GM18505 (cell line): ENCODE measurements around the gene PRKG1.

Experiments
- ATAC-seq: cut with Tn5 transposase; IDR thresholded peaks from one replicate; pipeline ENCODE4 v1.9.1; 2021; ENCODE audit not compliant: unreplicated experiment
- POLR2A ChIP-seq: IDR thresholded peaks from 4 replicates; pipeline ENCODE4 v1.6.1; 2011; ENCODE audit warnings: borderline replicate concordance; ENCODE audit not compliant: insufficient read depth, insufficient read length; ENCODE audit errors: extremely low read depth

The PRKG1 gene

GRCh38 chr10:52110576-52110975, 1036.3 kb downstream of the PRKG1 start:
- ATAC-seq: no peak
- no peak for TF ChIP-seq POLR2A

- no peak for TF ChIP-seq POLR2A
- no peak for ATAC-seq
These were observed 1037.0 kb downstream of the PRKG1 start for GRCh38 chr10:52111101-52111891.

- TF ChIP-seq POLR2A: no peak
- ATAC-seq: no peak
These were observed 1041.5 kb downstream of the PRKG1 start for GRCh38 chr10:52115823-52116222.

- TF ChIP-seq POLR2A: no peak
- no peak for ATAC-seq
These were observed 1045.2 kb downstream of the PRKG1 start for GRCh38 chr10:52119507-52119906.

- no peak for ATAC-seq
- TF ChIP-seq POLR2A: no peak
These were observed 1047.4 kb downstream of the PRKG1 start for GRCh38 chr10:52121688-52122087.

DNA sequence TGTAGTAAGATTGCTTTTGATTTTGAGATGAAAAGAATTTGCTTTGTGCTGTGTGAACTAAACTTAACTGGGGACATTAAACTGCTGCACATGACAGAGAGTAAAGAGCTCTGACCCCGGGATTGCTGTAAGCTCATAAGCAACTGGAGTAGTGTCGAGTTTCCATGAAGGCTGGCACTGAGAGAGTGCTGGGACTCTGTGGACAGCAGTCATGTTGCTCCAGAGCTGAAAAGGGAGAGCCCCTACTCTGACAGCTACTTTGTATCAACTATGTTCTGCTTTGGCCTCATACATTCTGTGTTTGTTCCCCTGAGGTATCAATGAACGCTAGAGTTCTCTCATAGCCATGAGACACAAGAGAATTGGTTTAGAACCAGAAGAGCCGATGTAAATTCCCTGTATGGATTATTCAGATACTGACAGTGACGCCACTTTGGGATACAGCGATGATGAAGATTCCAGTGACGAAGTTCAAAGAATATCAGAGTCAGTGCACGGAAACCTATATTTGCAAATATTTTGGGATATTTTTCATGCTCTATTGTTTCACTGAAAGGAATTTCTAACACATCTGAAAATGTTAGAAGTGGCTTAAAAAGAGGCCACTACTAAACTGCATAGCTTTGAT, 1053.9 kb downstream of the PRKG1 start:
- ATAC-seq: no peak
- TF ChIP-seq POLR2A: no peak

DNA sequence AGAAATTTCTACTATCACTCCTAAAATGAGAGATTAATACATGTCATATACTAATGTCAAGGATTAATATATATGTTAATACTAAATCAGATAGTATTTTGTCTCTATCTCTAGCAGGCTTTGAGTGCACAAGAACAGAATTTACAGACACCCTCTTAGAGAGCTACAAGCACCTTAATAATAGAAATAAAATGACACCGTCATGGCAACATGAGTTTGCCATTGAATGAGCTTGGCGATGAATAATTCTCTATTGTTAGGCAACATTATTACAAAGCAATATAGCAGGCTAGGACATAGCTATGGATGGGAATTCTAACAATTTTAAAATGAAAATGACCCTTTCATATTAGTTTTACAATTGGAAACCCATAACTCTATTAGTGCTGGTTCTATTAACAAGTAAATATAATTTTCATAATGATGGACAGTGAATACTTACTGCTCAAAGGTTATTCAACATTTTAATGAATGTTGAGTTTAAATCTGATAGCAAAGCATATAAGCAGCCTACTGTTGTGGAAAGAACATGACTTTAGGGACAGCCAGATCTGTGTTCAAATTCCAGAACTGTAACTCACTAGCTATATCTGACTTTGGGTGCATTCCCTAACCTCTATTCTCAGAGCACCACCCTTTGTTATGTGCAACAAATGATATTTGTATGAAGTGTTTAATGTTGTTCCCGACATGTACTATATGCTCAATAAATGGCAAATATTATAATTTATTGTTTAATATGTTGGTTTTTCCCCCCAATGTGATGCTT, 1055.3 kb downstream of the PRKG1 start:
- ATAC-seq: no peak
- TF ChIP-seq POLR2A: no peak

DNA sequence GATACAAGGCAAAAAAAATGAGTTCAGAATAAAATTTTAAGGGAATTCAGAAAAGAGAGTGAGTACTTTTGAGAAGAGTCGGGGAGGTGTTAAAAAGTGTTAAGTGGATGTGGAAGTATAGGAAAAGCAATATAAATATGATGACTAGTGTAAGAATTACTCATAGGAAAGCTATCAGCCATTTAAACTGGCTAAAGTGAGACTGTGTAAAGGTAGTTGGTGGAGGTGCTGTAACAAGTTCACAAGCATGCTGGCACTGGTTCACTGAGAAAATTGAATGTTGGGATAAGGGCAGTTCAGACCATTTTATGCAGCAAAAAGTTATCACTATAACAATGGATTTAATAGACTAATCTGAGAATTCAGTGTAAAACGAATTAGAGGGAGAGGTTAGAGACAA, 1060.8 kb downstream of the PRKG1 start:
- TF ChIP-seq POLR2A: no peak
- ATAC-seq: no peak

GRCh38 chr10:52136921-52137320, 1062.6 kb downstream of the PRKG1 start:
- TF ChIP-seq POLR2A: no peak
- ATAC-seq: no peak

- no peak for ATAC-seq
- TF ChIP-seq POLR2A: no peak
These were observed 1069.1 kb downstream of the PRKG1 start for GRCh38 chr10:52143338-52143737.

GRCh38 chr10:52145636-52146035, 1071.3 kb downstream of the PRKG1 start:
- no peak for ATAC-seq
- TF ChIP-seq POLR2A: no peak

GRCh38 chr10:52146766-52147165, 1072.5 kb downstream of the PRKG1 start:
- no peak for TF ChIP-seq POLR2A
- no peak for ATAC-seq

DNA sequence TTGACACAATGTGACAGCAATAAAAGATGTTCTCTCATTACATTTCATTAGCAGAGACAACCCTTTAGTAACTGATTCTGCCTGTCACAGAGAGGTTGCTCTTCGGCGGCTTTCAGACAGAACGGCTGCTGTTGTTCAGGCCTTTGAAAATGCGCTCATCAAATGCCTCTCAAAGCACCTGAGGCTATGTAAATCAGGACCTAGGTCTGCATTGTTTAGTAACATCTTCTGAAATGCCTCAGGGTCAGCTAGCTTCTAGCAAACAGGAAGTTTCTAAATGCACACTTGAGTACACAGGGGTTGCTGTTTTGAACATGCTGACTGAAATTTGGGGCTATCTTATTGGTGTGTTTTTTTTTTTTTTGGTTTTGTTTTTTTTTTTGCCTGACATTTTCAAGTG, 1096.5 kb downstream of the PRKG1 start:
- TF ChIP-seq POLR2A: no peak
- no peak for ATAC-seq
